Epithelial cell of esophagus (primary cell): ENCODE results near the gene RHOA.
A peak's percentile ranks its signal among the peaks of the same experiment; 100 is the strongest.
"Not testable (repeated sequence)": the region's sequence is repeated elsewhere in the genome, so short reads cannot be mapped to it uniquely, and the experiment has no call there.

Experiments
- DNase-seq: peaks from one replicate; pipeline ENCODE4 v3.0.0; 2010; ENCODE audit warnings: low read depth
- H3K4me3 ChIP-seq: 2 replicates; pipeline ENCODE4 v1.5.1; 2011; ENCODE audit warnings: mild to moderate bottlenecking, low read length, control low read depth
- TF ChIP-seq, protein P1 (sequence below): IDR thresholded peaks from 2 replicates; pipeline ENCODE4 v1.5.1; 2011; ENCODE audit warnings: low read depth, mild to moderate bottlenecking, low read length, control low read depth, inconsistent platforms; ENCODE audit not compliant: insufficient read depth; ENCODE audit errors: missing control alignments

RHOA gene

DNA sequence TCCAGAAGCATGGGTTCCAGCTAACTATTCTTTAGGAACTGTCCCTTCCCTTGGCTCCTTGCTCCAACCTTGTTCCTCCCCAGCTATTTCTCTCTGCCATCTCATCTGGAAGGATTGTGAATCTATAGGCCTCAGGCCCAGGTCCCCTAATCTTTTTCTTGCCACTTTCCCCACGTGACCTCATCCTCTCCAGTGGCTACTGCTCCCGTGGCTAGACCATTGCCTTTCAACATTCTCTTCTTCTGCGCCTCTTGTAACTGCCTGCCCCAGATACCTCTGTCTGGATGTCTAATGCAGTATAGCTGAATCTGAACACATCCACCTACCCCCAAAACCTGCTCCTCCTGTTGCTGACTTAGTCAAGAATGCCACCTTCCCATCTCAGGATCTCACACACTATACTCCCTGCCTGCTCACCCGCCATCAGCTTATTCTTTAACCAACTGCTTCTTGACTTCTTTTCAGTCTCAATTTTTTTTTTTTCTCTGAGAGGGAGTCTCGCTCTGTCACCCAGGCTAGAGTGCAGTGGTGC, 58.8 kb downstream of the RHOA start:
- TF ChIP-seq, protein P1, sequence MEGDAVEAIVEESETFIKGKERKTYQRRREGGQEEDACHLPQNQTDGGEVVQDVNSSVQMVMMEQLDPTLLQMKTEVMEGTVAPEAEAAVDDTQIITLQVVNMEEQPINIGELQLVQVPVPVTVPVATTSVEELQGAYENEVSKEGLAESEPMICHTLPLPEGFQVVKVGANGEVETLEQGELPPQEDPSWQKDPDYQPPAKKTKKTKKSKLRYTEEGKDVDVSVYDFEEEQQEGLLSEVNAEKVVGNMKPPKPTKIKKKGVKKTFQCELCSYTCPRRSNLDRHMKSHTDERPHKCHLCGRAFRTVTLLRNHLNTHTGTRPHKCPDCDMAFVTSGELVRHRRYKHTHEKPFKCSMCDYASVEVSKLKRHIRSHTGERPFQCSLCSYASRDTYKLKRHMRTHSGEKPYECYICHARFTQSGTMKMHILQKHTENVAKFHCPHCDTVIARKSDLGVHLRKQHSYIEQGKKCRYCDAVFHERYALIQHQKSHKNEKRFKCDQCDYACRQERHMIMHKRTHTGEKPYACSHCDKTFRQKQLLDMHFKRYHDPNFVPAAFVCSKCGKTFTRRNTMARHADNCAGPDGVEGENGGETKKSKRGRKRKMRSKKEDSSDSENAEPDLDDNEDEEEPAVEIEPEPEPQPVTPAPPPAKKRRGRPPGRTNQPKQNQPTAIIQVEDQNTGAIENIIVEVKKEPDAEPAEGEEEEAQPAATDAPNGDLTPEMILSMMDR = no peak
- no peak overlapping the region for H3K4me3 ChIP-seq
- DNase-seq = peak; percentile 81

DNA sequence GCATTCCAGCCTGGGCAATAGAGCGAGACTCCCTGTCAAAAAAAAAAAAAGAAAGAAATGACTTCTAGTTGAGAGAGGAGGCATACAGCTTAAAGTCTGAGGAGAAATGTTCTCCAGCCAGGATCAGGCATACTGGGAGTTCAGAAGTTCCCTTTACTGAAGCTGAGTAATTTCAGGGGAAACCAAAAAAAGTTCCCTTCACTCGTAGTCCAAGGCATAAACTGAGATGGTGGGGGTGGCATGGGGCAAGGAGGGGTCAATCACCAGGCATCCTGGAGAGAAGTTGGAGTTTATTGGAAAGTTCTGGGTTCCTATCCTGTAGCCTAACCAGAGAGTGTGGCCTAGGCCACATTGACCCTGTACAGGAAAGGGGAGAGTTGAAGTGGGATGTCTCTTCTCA, 59.5 kb downstream of the RHOA start:
- TF ChIP-seq, protein P1 = no peak
- DNase-seq = no peak
- H3K4me3 ChIP-seq = no peak overlapping the region

- TF ChIP-seq, protein P1 = no peak
- no peak overlapping the region for H3K4me3 ChIP-seq
- DNase-seq = peak; percentile 96
Observed at GRCh38 chr3:49351521-49352011, 60.2 kb downstream of the RHOA start.

- DNase-seq = no peak
- TF ChIP-seq, protein P1 = no peak
- H3K4me3 ChIP-seq = no peak overlapping the region
Observed at GRCh38 chr3:49349348-49350114, 62.2 kb downstream of the RHOA start.

GRCh38 chr3:49348361-49348760, 63.4 kb downstream of the RHOA start:
- not testable (repeated sequence) for H3K4me3 ChIP-seq, DNase-seq

DNA sequence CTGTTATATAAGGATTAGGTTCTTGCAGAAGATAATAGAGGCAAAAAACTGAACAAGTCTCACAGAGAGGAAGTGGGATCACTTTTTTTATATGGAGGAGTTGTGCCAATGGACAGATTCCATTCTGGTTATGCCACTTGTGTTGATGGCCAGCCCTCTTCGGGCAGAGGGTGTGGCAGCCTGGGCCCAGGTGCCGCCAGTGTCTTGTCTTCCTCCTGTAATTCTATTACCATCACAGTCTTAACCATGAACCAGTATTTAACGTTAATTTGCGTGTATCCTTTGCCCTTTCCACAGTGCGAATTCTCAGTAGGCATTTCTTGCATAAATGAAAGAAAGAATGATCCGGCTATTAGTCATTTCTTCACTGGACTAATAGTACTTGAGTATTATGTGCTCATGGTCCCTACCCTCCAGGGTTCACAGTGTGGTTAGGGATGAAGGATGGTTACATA, 65.0 kb downstream of the RHOA start:
- DNase-seq = peak; percentile 75
- TF ChIP-seq, protein P1 = no peak
- H3K4me3 ChIP-seq = no peak overlapping the region

- TF ChIP-seq, protein P1 = no peak
- DNase-seq = no peak
- no peak overlapping the region for H3K4me3 ChIP-seq
Observed at GRCh38 chr3:49343163-49343562, 68.6 kb downstream of the RHOA start.
